IMR-90 (cell line): ENCODE data around the gene SLC4A7. TPM values are rescaled to one million over a fixed set of nuclear protein-coding genes. Genes with fewer than 3 reads are reported as not detected.

Source experiments
- ATAC-seq: fragments of 200-7000 bp; cut with Tn5 transposase; 2 replicates; pipeline ENCODE4 v1.9.1; 2020; ENCODE audit warnings: low read depth, mild to moderate bottlenecking, moderate library complexity
- BruUV-seq: library from RNA; stranded (reverse); fragments of 400-500 nt; replicated peaks from 2 replicates; lab custom pipeline; 2021; lab: Mats Ljungman, UMichigan
- CTCF ChIA-PET: fragments of 300-600 bp; formaldehyde crosslinking; extraction: SDS; loops from one replicate; lab custom pipeline; 2021; ENCODE audit warnings: antibody characterized with exemption; lab: Yijun Ruan, JAX
- POLR2A ChIA-PET: fragments of 300-600 bp; sonication (Branson Sonifier 250); formaldehyde crosslinking; loops from one replicate; lab custom pipeline; 2022; ENCODE audit warnings: antibody characterized with exemption; ENCODE audit not compliant: unreplicated experiment; lab: Charles Lee
- DNase-seq: peaks from one replicate; pipeline ENCODE4 v3.0.0; 2013
- H2AFZ ChIP-seq: replicated peaks from 2 replicates; pipeline ENCODE3; 2013; ENCODE audit warnings: low read length, mild to moderate bottlenecking; ENCODE audit not compliant: poor library complexity
- H2AK5ac ChIP-seq: 2 replicates; pipeline ENCODE4 v1.6.1; 2013; ENCODE audit warnings: low read depth, low read length, inconsistent platforms
- H2AK9ac ChIP-seq: replicated peaks from 2 replicates; pipeline ENCODE3; 2013; ENCODE audit warnings: mild to moderate bottlenecking, low read depth, low read length, moderate library complexity; ENCODE audit not compliant: poor library complexity
- H2BK120ac ChIP-seq: 2 replicates; pipeline ENCODE4 v1.6.1; 2013; ENCODE audit warnings: low read depth, low read length, inconsistent platforms
- H2BK15ac ChIP-seq: 3 replicates; pipeline ENCODE4 v1.6.1; 2013; ENCODE audit warnings: low read depth, low read length, inconsistent platforms
- H2BK20ac ChIP-seq: 2 replicates; pipeline ENCODE4 v1.6.1; 2013; ENCODE audit warnings: low read depth, mild to moderate bottlenecking, inconsistent platforms, low read length, moderate library complexity
- H2BK5ac ChIP-seq: 2 replicates; pipeline ENCODE4 v1.6.1; 2013; ENCODE audit warnings: mild to moderate bottlenecking, low read depth, low read length, inconsistent platforms; ENCODE audit not compliant: poor library complexity, severe bottlenecking
- H3K14ac ChIP-seq: replicated peaks from 2 replicates; pipeline ENCODE4 v1.6.1; 2013; ENCODE audit warnings: low read depth, low read length, inconsistent platforms
- H3K18ac ChIP-seq: 2 replicates; pipeline ENCODE4 v1.6.1; 2013; ENCODE audit warnings: low read depth, low read length, control low read depth
- H3K23ac ChIP-seq: 2 replicates; pipeline ENCODE4 v1.6.1; 2013; ENCODE audit warnings: low read depth, low read length, inconsistent platforms
- H3K27ac ChIP-seq: 2 replicates; pipeline ENCODE4 v1.5.1; 2013; ENCODE audit warnings: mild to moderate bottlenecking, control low read depth, low read length; ENCODE audit not compliant: insufficient read depth
- H3K27me3 ChIP-seq: 2 replicates; pipeline ENCODE4 v1.6.1; 2013; ENCODE audit warnings: low read length; ENCODE audit not compliant: control insufficient read depth, insufficient read depth
- H3K36me3 ChIP-seq: 2 replicates; pipeline ENCODE4 v1.6.1; 2013; ENCODE audit warnings: low read length, mixed read lengths; ENCODE audit not compliant: control insufficient read depth, insufficient read depth
- H3K4ac ChIP-seq: 2 replicates; pipeline ENCODE4 v1.6.1; 2013; ENCODE audit warnings: low read depth, low read length, inconsistent platforms
- H3K4me1 ChIP-seq: 2 replicates; pipeline ENCODE4 v1.6.1; 2013; ENCODE audit warnings: low read length, mixed read lengths; ENCODE audit not compliant: control insufficient read depth, insufficient read depth
- H3K4me2 ChIP-seq: 2 replicates; pipeline ENCODE4 v1.6.1; 2013; ENCODE audit warnings: low read depth, mild to moderate bottlenecking, control low read depth, low read length, moderate library complexity
- H3K4me3 ChIP-seq: 2 replicates; pipeline ENCODE4 v1.5.1; 2013; ENCODE audit warnings: low read depth, mild to moderate bottlenecking, control low read depth, low read length, moderate library complexity; ENCODE audit not compliant: insufficient read depth
- H3K56ac ChIP-seq: 2 replicates; pipeline ENCODE4 v1.6.1; 2013; ENCODE audit warnings: low read length, inconsistent platforms; ENCODE audit not compliant: insufficient read depth; ENCODE audit errors: extremely low read depth
- H3K79me1 ChIP-seq, 2 experiments: 2 replicates each; pipeline ENCODE4 v1.6.1; 2013; ENCODE audit warnings: low read length in 2 of 2, inconsistent platforms in 1 of 2, low read depth in 1 of 2
- H3K9ac ChIP-seq: 2 replicates; pipeline ENCODE4 v1.6.1; 2013; ENCODE audit warnings: low read depth, low read length, control low read depth
- H3K9me1 ChIP-seq: 2 replicates; pipeline ENCODE4 v1.6.1; 2013; ENCODE audit warnings: low read length, inconsistent platforms; ENCODE audit not compliant: insufficient read depth
- H3K9me3 ChIP-seq: 2 replicates; pipeline ENCODE4 v1.6.1; 2013; ENCODE audit warnings: low read length; ENCODE audit not compliant: control insufficient read depth, insufficient read depth
- H4K20me1 ChIP-seq: 2 replicates; pipeline ENCODE4 v1.6.1; 2013; ENCODE audit warnings: low read length, inconsistent platforms; ENCODE audit not compliant: insufficient read depth
- H4K5ac ChIP-seq: 2 replicates; pipeline ENCODE4 v1.6.1; 2013; ENCODE audit warnings: mild to moderate bottlenecking, low read depth, low read length, control low read depth
- H4K8ac ChIP-seq, 2 experiments: 2 replicates each; pipeline ENCODE4 v1.6.1; 2013; ENCODE audit warnings: low read depth in 2 of 2, low read length in 2 of 2, control low read depth in 1 of 2, inconsistent platforms in 1 of 2
- H4K91ac ChIP-seq: 2 replicates; pipeline ENCODE4 v1.6.1; 2013; ENCODE audit warnings: low read depth, low read length, inconsistent platforms; ENCODE audit not compliant: insufficient read depth
- CHD1 ChIP-seq: IDR thresholded peaks from 2 replicates; pipeline ENCODE4 v1.6.1; 2012; ENCODE audit warnings: low read depth, low read length, improper control_type of control experiment
- FOS ChIP-seq: fragments of 150-350 bp; IDR thresholded peaks from 2 replicates; pipeline ENCODE4 v1.6.1; 2016; ENCODE audit warnings: low read depth, low read length
- MXI1 ChIP-seq: IDR thresholded peaks from 2 replicates; pipeline ENCODE4 v1.6.1; 2012; ENCODE audit warnings: low read depth, mild to moderate bottlenecking, low read length, moderate library complexity, borderline replicate concordance
- NFE2L2 ChIP-seq: fragments of 150-350 bp; IDR thresholded peaks from 2 replicates; pipeline ENCODE4 v1.6.1; 2016; ENCODE audit warnings: low read depth, mild to moderate bottlenecking, low read length
- POLR2A ChIP-seq: IDR thresholded peaks from 2 replicates; pipeline ENCODE4 v1.6.1; 2012; ENCODE audit warnings: mild to moderate bottlenecking, low read depth, low read length
- RAD21 ChIP-seq: IDR thresholded peaks from 2 replicates; pipeline ENCODE4 v1.6.1; 2012; ENCODE audit warnings: low read length, improper control_type of control experiment
- RFX5 ChIP-seq: IDR thresholded peaks from 2 replicates; pipeline ENCODE4 v1.8.0; 2012; ENCODE audit warnings: low read depth, mild to moderate bottlenecking, low read length, moderate library complexity
- dilution Hi-C: fragments of 300-500 bp; cut with HindIII; formaldehyde crosslinking; loops from one replicate; pipeline ENCODE4 v1.14.3; 2018; ENCODE audit warnings: low sequenced_read_pairs; ENCODE audit not compliant: unreplicated experiment
- in situ Hi-C: fragments of 300-500 bp; cut with MboI; formaldehyde crosslinking; loops from 3 replicates; pipeline ENCODE4 v1.14.3; 2019; ENCODE audit warnings: low sequenced_read_pairs, inconsistent platforms, mixed read lengths
- intact Hi-C: fragments of 100-400 bp; cut with micrococcal nuclease; formaldehyde crosslinking; loops from 2 replicates; pipeline ENCODE4 v1.10.0; 2022
- polyA plus RNA-seq, 3 experiments: library from polyadenylated mRNA; depleted of rRNA; stranded (reverse); fragments of >200 nt; gene quantifications; 2 replicates each; pipeline ENCODE4 v1.2.3, GENCODE V29; 2012; ENCODE audit warnings: low replicate concordance in 1 of 3
- total RNA-seq: library from RNA; depleted of rRNA; stranded (reverse); fragments of >200 nt; gene quantifications from 2 replicates; pipeline ENCODE4 v1.2.3, GENCODE V29; 2012
- TF ChIP-seq, protein P1 (sequence below): fragments of 150-350 bp; IDR thresholded peaks from 2 replicates; pipeline ENCODE4 v1.6.1; 2016; ENCODE audit warnings: low read depth, mild to moderate bottlenecking, low read length, moderate library complexity, borderline replicate concordance
- TF ChIP-seq, protein P2 (sequence below): fragments of 150-350 bp; IDR thresholded peaks from 2 replicates; pipeline ENCODE4 v1.6.1; 2017; ENCODE audit warnings: mild to moderate bottlenecking, antibody characterized with exemption, low read length, low read depth

SLC4A7 gene
- total and polyA plus RNA-seq, 2 of the 4 experiments (the other 2 are of a cell fraction) = 17.7 to 50.4 TPM

DNA sequence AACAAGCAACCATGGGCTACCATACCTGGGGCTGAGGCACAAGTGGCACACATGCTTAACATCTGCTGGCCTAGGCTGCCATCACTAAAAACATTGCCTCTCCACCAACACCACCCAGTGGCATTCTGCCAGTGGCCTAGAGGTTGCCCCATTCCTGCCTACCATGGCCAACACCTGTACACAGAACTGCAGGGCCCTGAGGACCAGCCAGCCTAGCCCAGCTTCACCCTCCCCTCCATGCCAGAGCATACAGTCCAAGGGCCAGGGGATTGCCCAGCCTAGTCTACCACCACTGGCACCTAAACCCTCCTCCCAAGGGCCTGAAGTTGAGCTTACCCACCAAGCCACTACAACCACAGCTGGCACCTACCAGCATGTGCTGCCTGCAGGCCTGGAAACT, 150.3 kb downstream of the SLC4A7 start:
- ATAC-seq (no peak), DNase-seq (no peak)
- H3K9me3 ChIP-seq = no peaks in the 10 kb centered on the region
- H3K4me1 ChIP-seq = no peaks in the 10 kb centered on the region
- ChIA-PET POLR2A (no interaction called here), CTCF (no interaction called here)
- TF ChIP-seq RAD21 (no peak), POLR2A (no peak), FOS (no peak), RFX5 (no peak), CHD1 (no peak), MXI1 (no peak), NFE2L2 (no peak)
- TF ChIP-seq, protein P1, sequence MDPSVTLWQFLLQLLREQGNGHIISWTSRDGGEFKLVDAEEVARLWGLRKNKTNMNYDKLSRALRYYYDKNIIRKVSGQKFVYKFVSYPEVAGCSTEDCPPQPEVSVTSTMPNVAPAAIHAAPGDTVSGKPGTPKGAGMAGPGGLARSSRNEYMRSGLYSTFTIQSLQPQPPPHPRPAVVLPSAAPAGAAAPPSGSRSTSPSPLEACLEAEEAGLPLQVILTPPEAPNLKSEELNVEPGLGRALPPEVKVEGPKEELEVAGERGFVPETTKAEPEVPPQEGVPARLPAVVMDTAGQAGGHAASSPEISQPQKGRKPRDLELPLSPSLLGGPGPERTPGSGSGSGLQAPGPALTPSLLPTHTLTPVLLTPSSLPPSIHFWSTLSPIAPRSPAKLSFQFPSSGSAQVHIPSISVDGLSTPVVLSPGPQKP = no peak
- TF ChIP-seq, protein P2, sequence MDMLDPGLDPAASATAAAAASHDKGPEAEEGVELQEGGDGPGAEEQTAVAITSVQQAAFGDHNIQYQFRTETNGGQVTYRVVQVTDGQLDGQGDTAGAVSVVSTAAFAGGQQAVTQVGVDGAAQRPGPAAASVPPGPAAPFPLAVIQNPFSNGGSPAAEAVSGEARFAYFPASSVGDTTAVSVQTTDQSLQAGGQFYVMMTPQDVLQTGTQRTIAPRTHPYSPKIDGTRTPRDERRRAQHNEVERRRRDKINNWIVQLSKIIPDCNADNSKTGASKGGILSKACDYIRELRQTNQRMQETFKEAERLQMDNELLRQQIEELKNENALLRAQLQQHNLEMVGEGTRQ = no peak
- no peak overlapping the region for H3K4me3 ChIP-seq
- H2AFZ ChIP-seq = no peak overlapping the region
- no peak overlapping the region for H3K4me2 ChIP-seq
- no peak overlapping the region for H3K18ac ChIP-seq
- H4K8ac ChIP-seq = no peak overlapping the region
- no peaks in the 10 kb centered on the region for H3K27me3 ChIP-seq
- H3K4ac ChIP-seq = no peak overlapping the region; the same call in 1 of the 2 replicates
- no peak overlapping the region for H3K23ac ChIP-seq
- no peaks in the 10 kb centered on the region; the same call in 1 of the 2 replicates for H3K36me3 ChIP-seq
- H2BK5ac ChIP-seq = no peak overlapping the region
- no peak overlapping the region for H2BK15ac ChIP-seq
- no peak overlapping the region for H4K91ac ChIP-seq
- H3K9me1 ChIP-seq = peaks cover 5% of the 10 kb centered on the region; the same call in 1 of the 2 replicates
- H3K14ac ChIP-seq = no peak overlapping the region
- H3K9ac ChIP-seq = no peak overlapping the region
- BruUV-seq = no TSS peak
- H2BK120ac ChIP-seq = no peak overlapping the region
- H2AK5ac ChIP-seq = no peak overlapping the region
- dilution Hi-C loops = no loop called here
- H4K5ac ChIP-seq = no peak overlapping the region
- H4K20me1 ChIP-seq = no peaks in the 10 kb centered on the region
- H3K56ac ChIP-seq = no peak overlapping the region
- H3K27ac ChIP-seq = no peak overlapping the region
- in situ Hi-C loops = no loop called here
- intact Hi-C loops = no loop called here
- H3K79me1 ChIP-seq = no peaks in the 10 kb centered on the region
- H2BK20ac ChIP-seq = no peak overlapping the region
- no peak overlapping the region for H2AK9ac ChIP-seq
